Parathyroid adenoma (tissue), 2 donors: ENCODE data around the gene PKNOX2.

ENCODE experiments used
- H2AFZ ChIP-seq: fragments of 300-600 bp; sonication (generic); one replicate; pipeline ENCODE4 v1.7.0; 2017; ENCODE audit warnings: antibody characterized with exemption, mild to moderate bottlenecking
- H3K27ac ChIP-seq: fragments of 300-600 bp; sonication (generic); one replicate; pipeline ENCODE4 v1.7.0; 2017
- H3K27me3 ChIP-seq: fragments of 300-600 bp; sonication (generic); one replicate; pipeline ENCODE4 v1.7.0; 2017; ENCODE audit warnings: low read length; ENCODE audit not compliant: control insufficient read depth, insufficient read depth
- H3K36me3 ChIP-seq: fragments of 300-600 bp; sonication (generic); one replicate; pipeline ENCODE4 v1.7.0; 2017; ENCODE audit warnings: low read length; ENCODE audit not compliant: control insufficient read depth, insufficient read depth
- H3K4me1 ChIP-seq: fragments of 300-600 bp; sonication (generic); one replicate; pipeline ENCODE4 v1.7.0; 2017; ENCODE audit warnings: control low read depth
- H3K4me2 ChIP-seq: fragments of 300-600 bp; sonication (generic); one replicate; pipeline ENCODE4 v1.7.0; 2017; ENCODE audit warnings: low read length
- H3K4me3 ChIP-seq: fragments of 300-600 bp; sonication (generic); one replicate; pipeline ENCODE4 v1.7.0; 2017; ENCODE audit warnings: low read depth, low read length
- H3K79me2 ChIP-seq: fragments of 300-600 bp; sonication (generic); one replicate; pipeline ENCODE4 v1.7.0; 2017; ENCODE audit warnings: control low read depth
- H3K9ac ChIP-seq: fragments of 300-600 bp; sonication (generic); one replicate; pipeline ENCODE4 v1.7.0; 2017; ENCODE audit warnings: mild to moderate bottlenecking
- H3K9me3 ChIP-seq: fragments of 300-600 bp; sonication (generic); one replicate; pipeline ENCODE4 v1.7.0; 2017; ENCODE audit warnings: low read length; ENCODE audit not compliant: control insufficient read depth
- CTCF ChIP-seq: fragments of 300-600 bp; sonication (generic); IDR thresholded peaks from one replicate; pipeline ENCODE4 v1.7.0; 2017; ENCODE audit warnings: antibody characterized with exemption, mild to moderate bottlenecking
- donor health status: primary hyperparathyroidism.

Gene PKNOX2

GRCh38 chr11:125337836-125338834, 173.6 kb downstream of the PKNOX2 start:
- H3K27ac ChIP-seq: no peak overlapping the region
- H3K27me3 ChIP-seq: no peaks in the 10 kb centered on the region
- no peak for TF ChIP-seq CTCF
- no peak overlapping the region for H3K9ac ChIP-seq
- no peak overlapping the region for H3K4me2 ChIP-seq
- no peaks in the 10 kb centered on the region for H3K9me3 ChIP-seq
- H3K4me3 ChIP-seq: no peak overlapping the region
- no peaks in the 10 kb centered on the region for H3K36me3 ChIP-seq
- H3K4me1 ChIP-seq: no peaks in the 10 kb centered on the region
- H3K79me2 ChIP-seq: no peaks in the 10 kb centered on the region
- no peak overlapping the region for H2AFZ ChIP-seq

- no peaks in the 10 kb centered on the region for H3K79me2 ChIP-seq
- no peaks in the 10 kb centered on the region for H3K36me3 ChIP-seq
- TF ChIP-seq CTCF: no peak
- no peaks in the 10 kb centered on the region for H3K27me3 ChIP-seq
- no peak overlapping the region for H2AFZ ChIP-seq
- H3K4me2 ChIP-seq: no peak overlapping the region
- H3K9me3 ChIP-seq: no peaks in the 10 kb centered on the region
- no peak overlapping the region for H3K27ac ChIP-seq
- no peak overlapping the region for H3K4me3 ChIP-seq
- no peaks in the 10 kb centered on the region for H3K4me1 ChIP-seq
- H3K9ac ChIP-seq: no peak overlapping the region
Observed at GRCh38 chr11:125338886-125339811, 174.6 kb downstream of the PKNOX2 start.

GRCh38 chr11:125341676-125342075, 177.1 kb downstream of the PKNOX2 start:
- Histone ChIP-seq H3K36me3 (no peaks in the 10 kb centered on the region), H3K27me3 (no peaks in the 10 kb centered on the region), H3K4me3 (no peak overlapping the region), H2AFZ (no peak overlapping the region), H3K27ac (no peak overlapping the region), H3K4me2 (no peak overlapping the region), H3K4me1 (no peaks in the 10 kb centered on the region), H3K9me3 (no peaks in the 10 kb centered on the region), H3K79me2 (no peaks in the 10 kb centered on the region), H3K9ac (no peak overlapping the region)
- TF ChIP-seq CTCF: no peak

GRCh38 chr11:125342281-125342930, 177.9 kb downstream of the PKNOX2 start:
- H3K4me1 ChIP-seq: no peaks in the 10 kb centered on the region

More at GRCh38 chr11:125342281-125342930, 177.9 kb downstream of the PKNOX2 start:
- no peak overlapping the region for H2AFZ ChIP-seq
- no peak overlapping the region for H3K27ac ChIP-seq
- H3K4me3 ChIP-seq: no peak overlapping the region
- H3K27me3 ChIP-seq: no peaks in the 10 kb centered on the region
- H3K36me3 ChIP-seq: no peaks in the 10 kb centered on the region
- H3K79me2 ChIP-seq: no peaks in the 10 kb centered on the region
- TF ChIP-seq CTCF: no peak
- no peaks in the 10 kb centered on the region for H3K9me3 ChIP-seq
- no peak overlapping the region for H3K9ac ChIP-seq
- no peak overlapping the region for H3K4me2 ChIP-seq
